Aortic smooth muscle cell (primary cell): ENCODE results near the gene HMMR. TPM values are rescaled to one million over a fixed set of nuclear protein-coding genes. Genes with fewer than 3 reads are reported as not detected.

ENCODE experiments used
- total RNA-seq: library from RNA; depleted of rRNA; stranded (reverse); fragments of >200 nt; gene quantifications from 2 replicates; pipeline ENCODE4 v1.2.3, GENCODE V29; 2014

Gene HMMR, protein sequence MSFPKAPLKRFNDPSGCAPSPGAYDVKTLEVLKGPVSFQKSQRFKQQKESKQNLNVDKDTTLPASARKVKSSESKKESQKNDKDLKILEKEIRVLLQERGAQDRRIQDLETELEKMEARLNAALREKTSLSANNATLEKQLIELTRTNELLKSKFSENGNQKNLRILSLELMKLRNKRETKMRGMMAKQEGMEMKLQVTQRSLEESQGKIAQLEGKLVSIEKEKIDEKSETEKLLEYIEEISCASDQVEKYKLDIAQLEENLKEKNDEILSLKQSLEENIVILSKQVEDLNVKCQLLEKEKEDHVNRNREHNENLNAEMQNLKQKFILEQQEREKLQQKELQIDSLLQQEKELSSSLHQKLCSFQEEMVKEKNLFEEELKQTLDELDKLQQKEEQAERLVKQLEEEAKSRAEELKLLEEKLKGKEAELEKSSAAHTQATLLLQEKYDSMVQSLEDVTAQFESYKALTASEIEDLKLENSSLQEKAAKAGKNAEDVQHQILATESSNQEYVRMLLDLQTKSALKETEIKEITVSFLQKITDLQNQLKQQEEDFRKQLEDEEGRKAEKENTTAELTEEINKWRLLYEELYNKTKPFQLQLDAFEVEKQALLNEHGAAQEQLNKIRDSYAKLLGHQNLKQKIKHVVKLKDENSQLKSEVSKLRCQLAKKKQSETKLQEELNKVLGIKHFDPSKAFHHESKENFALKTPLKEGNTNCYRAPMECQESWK
- total RNA-seq = 23.1 and 35.1 TPM in 2 replicates

DNA sequence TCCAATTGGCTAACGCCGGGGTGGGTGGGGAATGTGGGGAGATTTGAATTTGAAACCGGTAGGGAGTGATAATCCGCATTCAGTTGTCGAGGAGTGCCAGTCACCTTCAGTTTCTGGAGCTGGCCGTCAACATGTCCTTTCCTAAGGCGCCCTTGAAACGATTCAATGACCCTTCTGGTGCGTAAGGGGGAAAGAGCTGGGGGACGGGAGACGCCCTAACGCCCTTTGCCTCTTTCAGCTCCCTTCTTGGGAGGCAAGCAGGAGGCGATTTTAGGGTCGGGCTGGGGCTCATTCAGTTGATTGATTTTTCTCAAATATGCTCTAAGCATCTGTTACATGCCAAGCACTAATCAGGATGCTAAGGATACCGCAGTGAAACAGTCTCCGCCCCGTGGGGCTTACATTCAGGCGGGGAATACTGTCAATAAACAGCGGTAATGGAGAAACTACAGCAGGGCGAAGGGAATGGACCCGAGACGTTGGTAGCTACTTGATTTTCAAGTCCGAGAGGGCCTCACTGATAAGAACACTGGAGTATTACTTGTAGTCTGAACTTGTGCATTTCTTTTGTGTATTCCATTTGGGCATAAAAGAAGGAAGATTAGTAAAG lies at the start of gene HMMR:
Gene HMMR, plus strand, starts transcription at position 71 of the 610 bp plus-strand sequence. Its CDS starts 61 bp downstream, at position 132.

DNA sequence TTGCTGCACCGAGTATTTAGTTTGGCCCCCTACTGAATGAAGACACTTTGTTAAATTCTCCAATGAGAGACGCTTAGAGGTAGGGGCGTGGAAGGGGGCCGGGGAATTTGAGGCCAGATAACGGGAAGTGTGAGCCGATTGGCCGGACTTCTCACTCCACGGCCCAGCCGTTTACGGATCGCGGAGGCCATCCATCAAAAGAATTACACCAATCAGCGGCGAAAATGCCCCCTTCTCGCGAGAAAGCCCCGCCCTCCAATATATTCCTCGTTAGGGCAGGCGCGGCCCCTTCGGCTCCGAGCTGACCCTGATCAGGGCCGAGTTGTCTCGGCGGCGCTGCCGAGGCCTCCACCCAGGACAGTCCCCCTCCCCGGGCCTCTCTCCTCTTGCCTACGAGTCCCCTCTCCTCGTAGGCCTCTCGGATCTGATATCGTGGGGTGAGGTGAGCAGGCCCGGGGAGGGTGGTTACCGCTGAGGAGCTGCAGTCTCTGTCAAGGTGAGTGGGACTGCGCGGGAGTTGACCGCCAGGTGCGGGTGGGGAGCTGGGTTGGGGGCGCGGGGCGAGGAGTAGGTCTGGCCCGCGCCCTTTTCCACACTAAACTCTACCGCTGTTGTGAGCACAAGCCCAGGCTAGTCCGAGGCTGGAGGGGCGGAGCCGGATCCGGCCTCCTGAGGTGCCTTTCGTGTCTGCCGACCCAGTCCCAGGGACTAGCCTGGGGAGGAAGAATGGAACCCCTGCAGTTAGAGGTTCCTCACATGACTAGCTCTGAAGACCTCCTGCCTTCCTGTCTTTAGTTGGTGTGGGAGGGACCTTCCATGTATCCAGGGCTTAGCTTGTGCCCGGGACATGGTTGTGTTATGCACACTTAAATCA lies 22.9 kb upstream of the HMMR start, which contains the start of gene CCNG1:
Gene CCNG1, plus strand, starts transcription at position 287 of the 874 bp plus-strand sequence. CDS start 1,662 bp downstream, outside the sequence.

DNA sequence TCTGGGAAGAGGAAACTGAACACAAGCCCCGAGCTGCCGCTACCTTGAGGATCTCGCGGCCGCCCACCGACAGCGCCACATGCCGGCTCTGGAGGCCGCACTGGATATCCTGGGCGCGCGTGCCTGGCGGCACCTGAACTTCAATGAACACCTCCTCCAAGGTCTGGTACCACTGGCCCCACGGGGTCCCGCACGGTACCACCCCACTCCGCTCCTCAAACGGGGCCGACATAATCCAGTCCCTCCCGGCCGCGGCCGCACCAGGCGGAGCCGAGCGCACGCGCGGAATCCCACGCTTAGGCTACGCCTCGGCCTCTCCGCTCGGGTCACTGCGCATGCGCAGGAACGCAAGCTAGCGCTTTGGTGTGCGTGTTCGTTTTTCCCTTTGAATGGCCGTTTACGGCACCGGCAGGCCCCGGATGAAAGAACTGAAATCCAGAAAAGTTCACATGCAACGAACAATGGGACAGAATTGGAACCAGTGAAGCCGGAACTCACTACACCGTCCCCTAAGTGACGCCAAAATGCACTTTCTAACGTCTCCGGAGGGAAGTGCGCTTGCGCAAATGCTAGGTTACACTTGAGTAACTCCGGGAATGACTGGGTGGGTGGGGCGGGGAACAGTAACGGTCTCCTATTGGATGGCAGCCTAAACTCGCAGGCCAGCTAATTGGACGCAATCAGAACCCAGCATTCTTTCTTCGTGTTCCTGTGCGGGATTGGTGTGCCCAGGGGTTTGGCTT lies 442 bp upstream of the HMMR start, which contains the start of gene NUDCD2:
Gene NUDCD2, minus strand, starts transcription at position 284 of the 743 bp plus-strand sequence. Its CDS starts 52 bp downstream, at position 232.

DNA sequence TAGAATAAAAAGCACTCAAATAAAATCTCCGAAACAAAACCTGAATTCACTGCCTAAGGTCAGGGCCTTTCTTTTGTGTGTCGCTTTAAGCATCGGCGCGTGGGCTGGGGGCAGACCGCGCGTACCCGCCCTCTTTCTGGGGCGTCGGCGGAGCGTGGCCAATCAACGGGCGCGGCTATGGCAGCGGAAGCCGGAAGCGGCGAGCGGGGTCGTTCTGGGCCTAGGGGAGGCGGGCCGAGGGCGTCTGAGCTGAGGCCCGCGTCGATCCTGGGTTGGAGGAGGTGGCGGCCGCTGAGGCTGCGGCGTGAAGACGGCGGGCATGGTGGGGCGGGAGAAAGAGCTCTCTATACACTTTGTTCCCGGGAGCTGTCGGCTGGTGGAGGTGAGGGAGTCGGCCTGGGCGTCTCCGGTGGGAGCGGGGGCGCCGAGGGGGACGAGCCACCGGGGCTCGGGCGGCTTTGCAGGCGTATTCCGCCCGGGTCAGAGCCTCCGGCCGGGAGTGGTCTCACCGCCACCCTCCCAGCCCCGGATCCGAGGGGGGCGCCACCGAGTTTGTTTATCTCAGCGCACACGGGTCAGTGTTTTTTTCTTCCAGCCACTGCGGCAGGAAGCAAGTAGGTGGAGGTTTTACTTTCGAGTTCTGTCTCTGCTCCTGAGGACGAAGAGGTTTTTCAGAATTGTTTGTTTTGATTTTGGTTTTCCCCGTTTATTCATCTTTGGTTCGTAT lies 45.1 kb downstream of the HMMR start, which contains the start of gene MAT2B:
Gene MAT2B, plus strand, starts transcription at position 252 of the 727 bp plus-strand sequence. Its CDS starts 68 bp downstream, at position 320.

Other genes starting within 250 kb of the HMMR start
- 142 and 172 TPM in 2 replicates for gene CCNG1, start 23.0 kb upstream of the HMMR start, total RNA-seq
- gene NUDCD2, start 530 bp upstream of the HMMR start, total RNA-seq = 7.1 and 9.2 TPM in 2 replicates
- 53.0 and 61.7 TPM in 2 replicates for gene MAT2B, start 45.0 kb downstream of the HMMR start, total RNA-seq